DND-41 (cell line): ENCODE measurements around the gene EMX2.

Source experiments
- ATAC-seq: fragments of 200-7000 bp; cut with Tn5 transposase; 3 replicates; pipeline ENCODE4 v1.9.1; 2021; ENCODE audit warnings: low read depth; ENCODE audit not compliant: insufficient read depth
- DNase-seq: peaks from one replicate; pipeline ENCODE4 v3.0.0-alpha.2; 2020
- H2AFZ ChIP-seq: 2 replicates; pipeline ENCODE4 v1.6.0; 2012; ENCODE audit warnings: low read depth, low read length
- H3K27ac ChIP-seq: 2 replicates; pipeline ENCODE4 v1.5.1; 2012; ENCODE audit warnings: low read length, inconsistent platforms
- H3K27me3 ChIP-seq: fragments of 200-600 bp; sonication (generic); 2 replicates; pipeline ENCODE4 v1.6.0; 2012; ENCODE audit warnings: low read length, mild to moderate bottlenecking, inconsistent platforms; ENCODE audit not compliant: insufficient read depth, poor library complexity
- H3K36me3 ChIP-seq: 2 replicates; pipeline ENCODE4 v1.5.1; 2012; ENCODE audit warnings: low read length, inconsistent platforms; ENCODE audit not compliant: insufficient read depth
- H3K4me1 ChIP-seq: 2 replicates; pipeline ENCODE4 v1.5.1; 2012; ENCODE audit warnings: mild to moderate bottlenecking, low read length; ENCODE audit not compliant: insufficient read depth
- H3K4me2 ChIP-seq: 2 replicates; pipeline ENCODE4 v1.6.0; 2012; ENCODE audit warnings: mild to moderate bottlenecking, moderate library complexity, low read length, inconsistent platforms; ENCODE audit not compliant: insufficient read depth
- H3K4me3 ChIP-seq, 2 experiments: fragments of 200-600 bp in 1 of 2; shearing (Covaris generic) in 1 of 2; 2 replicates each; pipeline ENCODE4 v1.5.1; 2012 to 2016; ENCODE audit warnings: inconsistent platforms in 2 of 2, low read length in 2 of 2, mild to moderate bottlenecking in 2 of 2, low read depth in 1 of 2, moderate library complexity in 1 of 2
- H3K79me2 ChIP-seq: 2 replicates; pipeline ENCODE4 v1.6.0; 2012; ENCODE audit warnings: low read length, inconsistent platforms; ENCODE audit not compliant: insufficient read depth
- H3K9ac ChIP-seq: 2 replicates; pipeline ENCODE4 v1.6.0; 2012; ENCODE audit warnings: low read depth, mild to moderate bottlenecking, inconsistent platforms, low read length, moderate library complexity
- H3K9me3 ChIP-seq: 2 replicates; pipeline ENCODE4 v1.5.1; 2012; ENCODE audit warnings: low read length, moderate library complexity, mild to moderate bottlenecking, inconsistent platforms; ENCODE audit not compliant: insufficient read depth, severe bottlenecking
- H4K20me1 ChIP-seq: 2 replicates; pipeline ENCODE4 v1.6.0; 2012; ENCODE audit warnings: low read length; ENCODE audit not compliant: insufficient read depth
- EZH2 ChIP-seq: IDR thresholded peaks from 3 replicates; pipeline ENCODE4 v1.6.1; 2012; ENCODE audit warnings: borderline replicate concordance, low read depth, mild to moderate bottlenecking, moderate library complexity, low read length, inconsistent platforms; ENCODE audit not compliant: severe bottlenecking
- TF ChIP-seq, protein P1 (sequence below): IDR thresholded peaks from 2 replicates; pipeline ENCODE4 v1.5.1; 2012; ENCODE audit warnings: borderline replicate concordance, low read length, moderate library complexity, mild to moderate bottlenecking; ENCODE audit not compliant: poor library complexity, severe bottlenecking; ENCODE audit errors: extremely low read depth

EMX2 gene

DNA sequence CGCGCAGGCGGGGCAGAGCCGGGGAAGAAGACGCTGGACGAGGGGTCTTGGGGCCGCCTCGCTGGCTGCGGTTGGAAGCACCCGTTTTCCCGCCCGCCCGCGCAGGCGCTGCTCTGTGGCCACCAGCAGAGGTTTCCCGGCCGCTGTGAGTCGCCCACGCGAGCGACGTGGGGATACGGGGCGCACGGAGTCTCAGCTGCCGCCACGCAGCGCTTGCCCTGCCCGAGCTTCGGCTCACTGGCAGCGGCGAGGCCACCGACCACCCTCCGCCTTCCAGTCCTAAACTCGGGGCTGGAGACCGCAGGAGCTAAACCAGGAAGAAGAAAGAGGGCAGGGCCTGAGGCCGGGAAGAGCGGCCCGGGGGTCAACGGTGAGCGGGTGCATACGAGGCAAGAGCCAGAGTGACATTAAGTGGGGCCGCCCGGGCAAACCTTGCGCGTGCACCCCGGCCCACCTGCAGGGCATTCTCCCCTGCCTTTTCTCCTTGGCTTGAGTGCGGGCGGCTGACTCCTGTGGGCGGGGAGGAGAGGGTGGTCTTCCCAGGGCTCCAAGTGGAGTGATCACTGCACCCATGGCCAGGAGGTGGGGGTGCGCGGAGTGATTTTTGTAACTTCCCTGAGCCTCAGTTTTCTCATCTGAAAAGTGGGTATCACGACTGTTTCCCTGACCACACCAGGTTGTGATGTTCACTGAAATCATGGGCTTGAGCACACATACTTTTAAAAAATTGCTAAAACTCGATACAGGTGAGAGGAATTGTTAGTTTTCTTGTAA lies 7.1 kb upstream of the EMX2 start:
- Histone ChIP-seq H3K4me2 (no peak overlapping the region), H3K27ac (no peak overlapping the region), H4K20me1 (no peaks in the 10 kb centered on the region), H3K9ac (no peak overlapping the region), H3K36me3 (no peaks in the 10 kb centered on the region), H3K27me3 (peaks cover 14% of the 10 kb centered on the region), H3K79me2 (no peaks in the 10 kb centered on the region), H3K4me1 (no peaks in the 10 kb centered on the region), H2AFZ (no peak overlapping the region), H3K4me3 (no peak overlapping the region), H3K9me3 (no peaks in the 10 kb centered on the region)
- DNase-seq, result no peak
- no peak for ATAC-seq
- TF ChIP-seq, protein P1, sequence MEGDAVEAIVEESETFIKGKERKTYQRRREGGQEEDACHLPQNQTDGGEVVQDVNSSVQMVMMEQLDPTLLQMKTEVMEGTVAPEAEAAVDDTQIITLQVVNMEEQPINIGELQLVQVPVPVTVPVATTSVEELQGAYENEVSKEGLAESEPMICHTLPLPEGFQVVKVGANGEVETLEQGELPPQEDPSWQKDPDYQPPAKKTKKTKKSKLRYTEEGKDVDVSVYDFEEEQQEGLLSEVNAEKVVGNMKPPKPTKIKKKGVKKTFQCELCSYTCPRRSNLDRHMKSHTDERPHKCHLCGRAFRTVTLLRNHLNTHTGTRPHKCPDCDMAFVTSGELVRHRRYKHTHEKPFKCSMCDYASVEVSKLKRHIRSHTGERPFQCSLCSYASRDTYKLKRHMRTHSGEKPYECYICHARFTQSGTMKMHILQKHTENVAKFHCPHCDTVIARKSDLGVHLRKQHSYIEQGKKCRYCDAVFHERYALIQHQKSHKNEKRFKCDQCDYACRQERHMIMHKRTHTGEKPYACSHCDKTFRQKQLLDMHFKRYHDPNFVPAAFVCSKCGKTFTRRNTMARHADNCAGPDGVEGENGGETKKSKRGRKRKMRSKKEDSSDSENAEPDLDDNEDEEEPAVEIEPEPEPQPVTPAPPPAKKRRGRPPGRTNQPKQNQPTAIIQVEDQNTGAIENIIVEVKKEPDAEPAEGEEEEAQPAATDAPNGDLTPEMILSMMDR, result no peak
- TF ChIP-seq EZH2, result no peak

DNA sequence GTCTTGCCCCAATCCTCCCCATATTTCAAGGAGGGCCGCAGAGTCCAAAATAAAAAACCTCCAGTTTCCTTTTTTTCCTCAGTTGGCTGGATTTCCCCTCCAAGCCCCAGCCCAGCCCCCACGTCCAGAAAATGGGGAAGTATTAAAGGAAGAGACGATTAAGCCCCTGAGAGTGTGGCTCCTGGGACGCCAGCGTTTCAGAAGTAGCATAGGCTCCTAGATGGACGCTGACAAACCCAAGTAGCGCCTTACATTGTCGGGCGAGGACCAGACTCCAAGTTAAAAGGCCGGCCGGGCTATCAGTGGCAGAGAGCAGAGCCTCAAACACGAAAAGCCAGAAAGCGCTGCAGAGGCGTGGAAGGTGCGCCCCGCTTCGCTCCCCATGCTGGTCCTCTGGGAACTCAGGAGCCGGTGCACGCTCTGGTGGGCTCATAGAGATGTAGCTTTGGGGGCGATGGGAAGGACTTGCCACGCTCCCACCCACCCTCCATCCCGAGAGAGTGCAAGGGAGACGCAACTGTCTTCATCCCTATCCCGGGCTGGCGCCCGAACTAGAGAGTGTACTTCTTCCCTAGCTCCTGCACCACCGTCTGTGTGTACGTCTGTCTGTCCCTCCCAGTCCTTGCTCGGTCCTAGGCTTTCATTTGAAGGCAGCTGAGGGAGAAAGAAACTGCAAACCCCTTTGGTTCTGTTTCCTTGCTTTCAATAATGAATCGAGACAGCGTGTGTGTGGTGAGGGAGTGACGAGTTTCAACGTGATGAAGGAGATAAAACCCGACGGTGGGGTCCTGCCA lies 6.3 kb upstream of the EMX2 start:
- no peaks in the 10 kb centered on the region for H3K36me3 ChIP-seq
- H3K4me3 ChIP-seq, result no peak overlapping the region
- H3K79me2 ChIP-seq, result no peaks in the 10 kb centered on the region
- H3K27me3 ChIP-seq, result peaks cover 13% of the 10 kb centered on the region
- no peaks in the 10 kb centered on the region for H3K4me1 ChIP-seq
- no peaks in the 10 kb centered on the region for H3K9me3 ChIP-seq
- DNase-seq, result no peak
- no peak overlapping the region for H3K4me2 ChIP-seq
- no peak for ATAC-seq
- no peak overlapping the region for H3K9ac ChIP-seq
- H4K20me1 ChIP-seq, result no peaks in the 10 kb centered on the region
- H2AFZ ChIP-seq, result no peak overlapping the region
- TF ChIP-seq, protein P1, result no peak
- no peak for TF ChIP-seq EZH2
- no peak overlapping the region for H3K27ac ChIP-seq

DNA sequence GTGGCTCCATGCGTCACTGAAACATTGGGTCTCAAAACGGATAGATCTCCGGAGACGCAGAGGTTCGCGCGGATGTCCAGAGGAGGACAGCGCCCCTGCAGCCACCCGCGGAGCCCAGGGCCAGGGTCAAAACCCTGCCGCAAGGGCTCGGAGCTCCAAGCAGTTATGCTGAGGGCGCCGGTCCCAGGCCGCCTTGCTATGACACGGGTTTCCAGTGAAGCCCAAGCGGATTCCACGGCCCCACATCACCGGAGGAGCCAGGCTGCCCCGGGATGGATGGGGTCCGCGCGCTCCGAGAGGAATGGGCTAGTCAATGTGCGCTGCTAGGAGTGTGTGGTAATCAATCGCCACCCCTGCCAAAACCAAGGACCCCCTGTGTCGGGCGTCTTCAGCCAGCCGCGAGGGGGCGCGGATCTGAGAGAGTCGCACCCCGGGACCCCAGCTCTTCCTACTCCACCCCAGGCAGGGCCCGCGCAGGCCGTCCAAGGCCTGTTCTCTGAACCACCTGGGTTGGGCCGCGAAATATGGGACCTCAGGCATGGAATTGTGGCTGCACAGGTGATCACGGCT lies 5.6 kb upstream of the EMX2 start:
- Histone ChIP-seq H3K79me2 (no peaks in the 10 kb centered on the region), H3K36me3 (no peaks in the 10 kb centered on the region), H3K27ac (no peak overlapping the region), H3K9me3 (no peaks in the 10 kb centered on the region), H3K9ac (no peak overlapping the region), H3K4me3 (no peak overlapping the region), H3K4me2 (no peak overlapping the region), H4K20me1 (no peaks in the 10 kb centered on the region), H3K27me3 (peaks cover 8% of the 10 kb centered on the region), H3K4me1 (no peaks in the 10 kb centered on the region), H2AFZ (no peak overlapping the region)
- TF ChIP-seq, protein P1, result no peak
- TF ChIP-seq EZH2, result no peak
- ATAC-seq (no peak), DNase-seq (no peak)
